ENCODE results near the gene DTX4. TPM values are rescaled to one million over a fixed set of nuclear protein-coding genes. Genes with fewer than 3 reads are reported as not detected.

The DTX4 gene
- total and polyA plus RNA-seq, 7 experiments from 2014 or later: 0.22 to 3.9 (median 1.1) TPM

- Mint-ChIP-seq H3K27ac (peak overlapping the region in 8 of 9 donors; percentile 38 to 75 (median 67)), H3K4me3 (peak overlapping the region; percentile 18 to 67 (median 50)), H3K27me3 (peaks cover 0 to 19% (median 0%) of the 10 kb centered on the region in 5 donors), H3K9me3 (no peaks in the 10 kb centered on the region), H3K36me3 (no peaks in the 10 kb centered on the region), H3K4me1 (peaks cover 13 to 29% (median 20%) of the 10 kb centered on the region in 7 donors)
- peak; percentile 72 for ATAC-seq
- ChIA-PET CTCF (interaction anchor here (1.5 kb wide), 2 partner anchors 21 to 37 kb away, joined by 4 to 6 read pairs; partner anchors contain the start of gene DTX4), POLR2A (no interaction called here)
- no peak overlapping the region for H3K4me3 ChIP-seq (ENCODE audit: low read length)
- peaks cover 4 to 19% of the 10 kb centered on the region in 2 donors for H3K4me1 ChIP-seq (ENCODE audit: control insufficient read depth in 2 of 2, insufficient read depth in 2 of 2, low read length in 2 of 2)
- intact Hi-C loops (cut with micrococcal nuclease): loop anchor here (1.0 kb wide), 3 partner anchors 37 to 222 kb away; no protein-coding TSS in a partner anchor
- no peak overlapping the region for H3K27ac ChIP-seq (ENCODE audit: low read depth, low read length)
- no peaks in the 10 kb centered on the region for H3K36me3 ChIP-seq (ENCODE audit: control insufficient read depth in 2 of 3, insufficient read depth in 3 of 3, low read length in 3 of 3)
- no peaks in the 10 kb centered on the region for H3K9me3 ChIP-seq (ENCODE audit: control insufficient read depth in 2 of 3, low read length in 3 of 3)
- DNase-seq: peak in 8 of 9 donors; percentile 20 to 52 (median 40)
- H3K27me3 ChIP-seq (ENCODE audit: control insufficient read depth in 2 of 2, insufficient read depth in 2 of 2, low read length in 2 of 2): no peaks in the 10 kb centered on the region
Observed at GRCh38 chr11:59207988-59208451, 36.1 kb downstream of the DTX4 start.

- no peak overlapping the region for H3K4me3 ChIP-seq (ENCODE audit: low read length)
Observed at GRCh38 chr11:59208956-59209355, 37.0 kb downstream of the DTX4 start.

GRCh38 chr11:59212222-59212621, 40.3 kb downstream of the DTX4 start:
- ATAC-seq (no peak), DNase-seq (no peak)
- H3K27me3 ChIP-seq (ENCODE audit: control insufficient read depth in 2 of 2, insufficient read depth in 2 of 2, low read length in 2 of 2): no peaks in the 10 kb centered on the region
- ChIA-PET POLR2A (no interaction called here), CTCF (no interaction called here)
- peaks cover 4 to 11% of the 10 kb centered on the region in 2 donors for H3K4me1 ChIP-seq (ENCODE audit: control insufficient read depth in 2 of 2, insufficient read depth in 2 of 2, low read length in 2 of 2)
- intact Hi-C loops (cut with micrococcal nuclease): no loop called here
- no peak overlapping the region for H3K4me3 ChIP-seq (ENCODE audit: low read length)
- no peak overlapping the region for H3K27ac ChIP-seq (ENCODE audit: low read depth, low read length)
- H3K9me3 Mint-ChIP-seq: no peaks in the 10 kb centered on the region
- peaks cover 10 to 28% (median 19%) of the 10 kb centered on the region in 7 donors for H3K4me1 Mint-ChIP-seq
- H3K4me3 Mint-ChIP-seq: peak overlapping the region in 1 of 10 donors; percentile 28
- no peak overlapping the region for H3K27ac Mint-ChIP-seq
- peaks cover 0 to 22% (median 0%) of the 10 kb centered on the region in 5 donors for H3K27me3 Mint-ChIP-seq
- no peaks in the 10 kb centered on the region for H3K36me3 ChIP-seq (ENCODE audit: control insufficient read depth in 2 of 3, insufficient read depth in 3 of 3, low read length in 3 of 3)
- H3K36me3 Mint-ChIP-seq: no peaks in the 10 kb centered on the region
- H3K9me3 ChIP-seq (ENCODE audit: control insufficient read depth in 2 of 3, low read length in 3 of 3): no peaks in the 10 kb centered on the region

More at GRCh38 chr11:59208956-59209355, 37.0 kb downstream of the DTX4 start:
- Mint-ChIP-seq H3K4me1 (peaks cover 13 to 29% (median 20%) of the 10 kb centered on the region in 7 donors), H3K4me3 (no peak overlapping the region), H3K9me3 (no peaks in the 10 kb centered on the region), H3K27me3 (peaks cover 0 to 19% (median 0%) of the 10 kb centered on the region in 5 donors), H3K36me3 (no peaks in the 10 kb centered on the region), H3K27ac (peak overlapping the region in 1 of 9 donors; percentile 67)
- ChIA-PET POLR2A (interaction anchor here (0.7 kb wide), 1 partner anchor 62 kb away, joined by 4 read pairs; no protein-coding TSS in a partner anchor), CTCF (interaction anchor here (0.6 to 1.5 kb wide), 4 partner anchors 20 to 51 kb away, joined by 3 to 6 read pairs (median 4); partner anchors contain the start of gene DTX4)
- Histone ChIP-seq H3K27me3 (ENCODE audit: control insufficient read depth in 2 of 2, insufficient read depth in 2 of 2, low read length in 2 of 2) (no peaks in the 10 kb centered on the region), H3K4me1 (ENCODE audit: control insufficient read depth in 2 of 2, insufficient read depth in 2 of 2, low read length in 2 of 2) (peaks cover 4 to 19% of the 10 kb centered on the region in 2 donors), H3K9me3 (ENCODE audit: control insufficient read depth in 2 of 3, low read length in 3 of 3) (no peaks in the 10 kb centered on the region), H3K36me3 (ENCODE audit: control insufficient read depth in 2 of 3, insufficient read depth in 3 of 3, low read length in 3 of 3) (no peaks in the 10 kb centered on the region), H3K27ac (ENCODE audit: low read depth, low read length) (no peak overlapping the region)
- ATAC-seq (no peak), DNase-seq (no peak)
- intact Hi-C loops (cut with micrococcal nuclease): loop anchor here (1.0 kb wide), 3 partner anchors 38 to 221 kb away; no protein-coding TSS in a partner anchor

GRCh38 chr11:59212744-59213631, 41.1 kb downstream of the DTX4 start, which contains the start of gene MPEG1:
Gene MPEG1 (minus strand): TSS chr11:59212927. CDS start chr11:59212865, 62 bp downstream.
- Histone ChIP-seq H3K36me3 (ENCODE audit: control insufficient read depth in 2 of 3, insufficient read depth in 3 of 3, low read length in 3 of 3) (no peaks in the 10 kb centered on the region), H3K27me3 (ENCODE audit: control insufficient read depth in 2 of 2, insufficient read depth in 2 of 2, low read length in 2 of 2) (no peaks in the 10 kb centered on the region), H3K4me3 (ENCODE audit: low read length) (no peak within 1 kb of the TSS), H3K4me1 (ENCODE audit: control insufficient read depth in 2 of 2, insufficient read depth in 2 of 2, low read length in 2 of 2) (peaks cover 0 to 3% of the 10 kb centered on the region in 2 donors), H3K9me3 (ENCODE audit: control insufficient read depth in 2 of 3, low read length in 3 of 3) (no peaks in the 10 kb centered on the region), H3K27ac (ENCODE audit: low read depth, low read length) (no peak within 1 kb of the TSS)
- no peaks in the 10 kb centered on the region for H3K9me3 Mint-ChIP-seq
- CTCF ChIA-PET: interaction anchor here (0.7 kb wide), 1 partner anchor 41 kb away, joined by 4 read pairs; the partner anchor contains the start of gene DTX4
- DNase-seq (no peak), ATAC-seq (peak; percentile 62)
- intact Hi-C loops (cut with micrococcal nuclease): no loop called here
- H3K4me1 Mint-ChIP-seq: peaks cover 2 to 25% (median 16%) of the 10 kb centered on the region in 7 donors
- peak within 1 kb of the TSS in 1 of 10 donors; percentile 28 for H3K4me3 Mint-ChIP-seq
- no peaks in the 10 kb centered on the region for H3K36me3 Mint-ChIP-seq
- H3K27ac Mint-ChIP-seq: peak within 1 kb of the TSS in 1 of 9 donors; percentile 6
- peaks cover 0 to 20% (median 0%) of the 10 kb centered on the region in 5 donors for H3K27me3 Mint-ChIP-seq
- POLR2A ChIA-PET: no interaction called here

GRCh38 chr11:59214141-59214893, 42.4 kb downstream of the DTX4 start:
- Mint-ChIP-seq H3K27ac (no peak overlapping the region), H3K4me1 (peaks cover 0 to 14% (median 12%) of the 10 kb centered on the region in 7 donors), H3K9me3 (peaks cover 0 to 5% (median 0%) of the 10 kb centered on the region in 11 donors), H3K4me3 (no peak overlapping the region), H3K36me3 (no peaks in the 10 kb centered on the region), H3K27me3 (peaks cover 0 to 18% (median 0%) of the 10 kb centered on the region in 5 donors)
- H3K27me3 ChIP-seq (ENCODE audit: control insufficient read depth in 2 of 2, insufficient read depth in 2 of 2, low read length in 2 of 2): no peaks in the 10 kb centered on the region
- intact Hi-C loops (cut with micrococcal nuclease): no loop called here
- ChIA-PET POLR2A (no interaction called here), CTCF (no interaction called here)
- no peak for ATAC-seq
- H3K4me3 ChIP-seq (ENCODE audit: low read length): no peak overlapping the region
- no peak overlapping the region for H3K27ac ChIP-seq (ENCODE audit: low read depth, low read length)
- no peaks in the 10 kb centered on the region for H3K4me1 ChIP-seq (ENCODE audit: control insufficient read depth in 2 of 2, insufficient read depth in 2 of 2, low read length in 2 of 2)
- DNase-seq: no peak
- H3K36me3 ChIP-seq (ENCODE audit: control insufficient read depth in 2 of 3, insufficient read depth in 3 of 3, low read length in 3 of 3): no peaks in the 10 kb centered on the region
- no peaks in the 10 kb centered on the region for H3K9me3 ChIP-seq (ENCODE audit: control insufficient read depth in 2 of 3, low read length in 3 of 3)

Measured in naive thymus-derived CD4-positive, alpha-beta T cell (primary cell).